Spleen (tissue), 11 donors: ENCODE results near the gene C11orf65. TPM values are rescaled to one million over a fixed set of nuclear protein-coding genes. Genes with fewer than 3 reads are reported as not detected.
A peak's percentile ranks its signal among the peaks of the same experiment; 100 is the strongest.
"Not testable (repeated sequence)": the region's sequence is repeated elsewhere in the genome, so short reads cannot be mapped to it uniquely, and the experiment has no call there.

Source experiments
- DNase-seq: peaks from one replicate; pipeline ENCODE4 v3.0.0-alpha.2; 2020
- H3K27ac ChIP-seq, 8 donors: fragments of 200-600 bp; sonication (generic) in 7 of 8; 1 replicate in 4 of 8; 2 replicates in 4 of 8; pipeline versions ENCODE4 v1.5.0 to v1.8.0; 2016 to 2021; ENCODE audit warnings: inconsistent platforms in 4 of 8, mild to moderate bottlenecking in 4 of 8, moderate library complexity in 1 of 8
- H3K27me3 ChIP-seq, 7 donors: fragments of 200-600 bp; sonication (generic) in 6 of 7; replicated peaks in 1 of 7; 1 replicate in 4 of 7; 2 replicates in 3 of 7; pipeline versions ENCODE4 v1.5.0 to v1.8.0; 2016 to 2021; ENCODE audit warnings: inconsistent platforms in 3 of 7, mild to moderate bottlenecking in 1 of 7
- H3K36me3 ChIP-seq, 6 donors: fragments of 200-600 bp; sonication (generic) in 5 of 6; 1 replicate in 4 of 6; 2 replicates in 2 of 6; pipeline versions ENCODE4 v1.5.0 to v1.8.0; 2016 to 2021; ENCODE audit warnings: inconsistent platforms in 2 of 6
- H3K4me1 ChIP-seq, 6 donors: fragments of 200-600 bp; sonication (generic) in 5 of 6; 1 replicate in 3 of 6; 2 replicates in 3 of 6; pipeline versions ENCODE4 v1.5.0 to v1.8.0; 2016 to 2021; ENCODE audit warnings: inconsistent platforms in 3 of 6
- H3K4me3 ChIP-seq, 8 donors: fragments of 200-600 bp; sonication (generic) in 7 of 8; 1 replicate in 4 of 8; 2 replicates in 4 of 8; pipeline versions ENCODE4 v1.5.0 to v1.8.0; 2016 to 2021; ENCODE audit warnings: inconsistent platforms in 4 of 8, mild to moderate bottlenecking in 4 of 8, moderate library complexity in 2 of 8
- H3K9me3 ChIP-seq, 8 donors: fragments of 200-600 bp; sonication (generic) in 7 of 8; 1 replicate in 4 of 8; 2 replicates in 4 of 8; pipeline versions ENCODE4 v1.5.0 to v1.8.0; 2016 to 2021; ENCODE audit warnings: inconsistent platforms in 4 of 8
- CTCF ChIP-seq, 11 experiments: fragments of 200-600 bp in 7 of 11; fragments of 450-650 bp in 4 of 11; sonication (generic) in 4 of 11; IDR thresholded peaks in 8 of 11; conservative IDR thresholded peaks in 3 of 11; 1 replicate in 7 of 11; 2 replicates in 4 of 11; pipeline versions ENCODE4 v1.4.0 to v1.8.0; 2016 to 2021; ENCODE audit warnings: antibody characterized with exemption in 11 of 11, inconsistent platforms in 4 of 11, mild to moderate bottlenecking in 1 of 11
- POLR2A ChIP-seq, 3 donors: fragments of 450-650 bp; IDR thresholded peaks; one replicate each; pipeline ENCODE4 v1.5.1; 2017; ENCODE audit warnings: antibody characterized with exemption in 3 of 3, mild to moderate bottlenecking in 1 of 3
- POLR2AphosphoS5 ChIP-seq, 3 donors: sonication (generic); formaldehyde crosslinking; IDR thresholded peaks; one replicate each; pipeline ENCODE4 v1.5.1; 2017; ENCODE audit warnings: antibody characterized with exemption in 3 of 3
- WGBS, 5 donors: extraction: QIAGEN DNeasy Blood & Tissue Kit in 3 of 5; methylation state at CpG; one replicate each; pipeline versions ENCODE4 v1.1.5 to v1.1.7; 2013 to 2018; 5-methylcytosine and 5-hydroxymethylcytosine counted together
- intact Hi-C: fragments of 100-400 bp; cut with DNase I; formaldehyde crosslinking; loops from one replicate; pipeline ENCODE4 v1.15.0; 2023; ENCODE audit warnings: low total_unique reads
- polyA plus RNA-seq, 3 donors: library from polyadenylated mRNA; stranded (reverse); fragments of 200-250 nt; gene quantifications; one replicate each; pipeline ENCODE4 v1.2.1, GENCODE V29; 2013
- total RNA-seq, 7 donors: library from RNA; depleted of rRNA in 3 of 7; stranded (reverse); fragments of >200 nt in 3 of 7; fragmentation: NEBNext Ultra II Directional in 4 of 7; extraction: Animal tissue kit (Norgen Biotek cat#: 25700) in 4 of 7; gene quantifications; one replicate each; pipeline versions ENCODE4 v1.1.0 to v1.2.1, GENCODE V29; 2016 to 2021
- donor health status: healthy with polysubstance abuse.
- donor health status: DM: no; HTN: no; CAD: no; lungs with moderate emphysema.
- donor health status: DM: no; HTN: no; CAD: no.
- donor health status: Bipolar disorder and iron deficiency.
- donor health status: healthy.
- donor health status: DM: no; HTN: no; CAD: no.
- donor health status: DM: yes; HTN: yes; CAD: no.

The C11orf65 gene
- total and polyA plus RNA-seq, 10 donors: 0.22 to 1.0 (median 0.59) TPM; not detected in 1

- Histone ChIP-seq H3K4me3 (no peak overlapping the region), H3K27ac (no peak overlapping the region), H3K36me3 (no peaks in the 10 kb centered on the region), H3K4me1 (no peaks in the 10 kb centered on the region), H3K27me3 (no peaks in the 10 kb centered on the region), H3K9me3 (peaks cover 0 to 18% (median 3%) of the 10 kb centered on the region in 8 donors)
- intact Hi-C loops: no loop called here
- DNase-seq: no peak
- TF ChIP-seq CTCF (IDR thresholded peaks at IDR 0.05 in 8 of 11, conservative IDR thresholded peaks at IDR 0.05 in 3 of 11): no peak
These were observed 34.5 kb downstream of the C11orf65 start for GRCh38 chr11:108432783-108433182.

GRCh38 chr11:108431997-108432396 lies 35.3 kb downstream of the C11orf65 start:
- no peak overlapping the region for H3K4me3 ChIP-seq
- intact Hi-C loops: no loop called here
- H3K9me3 ChIP-seq: peaks cover 0 to 16% (median 3%) of the 10 kb centered on the region in 8 donors
- no peak for TF ChIP-seq POLR2A (IDR thresholded peaks at IDR 0.05)
- TF ChIP-seq CTCF (IDR thresholded peaks at IDR 0.05 in 8 of 11, conservative IDR thresholded peaks at IDR 0.05 in 3 of 11): no peak
- TF ChIP-seq POLR2AphosphoS5 (IDR thresholded peaks at IDR 0.05): no peak
- H3K36me3 ChIP-seq: no peaks in the 10 kb centered on the region
- no peak for DNase-seq
- no peak overlapping the region for H3K27ac ChIP-seq
- no peaks in the 10 kb centered on the region for H3K27me3 ChIP-seq
- 76 to 96% (median 89%) methylated on average over 1 of the region's 1 CpG for WGBS, 5 donors
- no peaks in the 10 kb centered on the region for H3K4me1 ChIP-seq

GRCh38 chr11:108431370-108431769 lies 36.0 kb downstream of the C11orf65 start:
- DNase-seq: no peak
- intact Hi-C loops: no loop called here
- H3K36me3 ChIP-seq: no peaks in the 10 kb centered on the region
- TF ChIP-seq POLR2AphosphoS5 (IDR thresholded peaks at IDR 0.05) (no peak), POLR2A (IDR thresholded peaks at IDR 0.05) (no peak), CTCF (IDR thresholded peaks at IDR 0.05 in 8 of 11, conservative IDR thresholded peaks at IDR 0.05 in 3 of 11) (no peak)
- 91 to 97% (median 95%) methylated on average over 1 of the region's 1 CpG for WGBS, 5 donors
- peaks cover 0 to 17% (median 8%) of the 10 kb centered on the region in 8 donors for H3K9me3 ChIP-seq
- no peaks in the 10 kb centered on the region for H3K27me3 ChIP-seq
- no peak overlapping the region for H3K27ac ChIP-seq
- H3K4me3 ChIP-seq: no peak overlapping the region
- no peaks in the 10 kb centered on the region for H3K4me1 ChIP-seq

GRCh38 chr11:108417551-108417950 lies 49.8 kb downstream of the C11orf65 start:
- H3K4me3 ChIP-seq, H3K36me3 ChIP-seq, H3K27ac ChIP-seq, DNase-seq, intact Hi-C loops, H3K4me1 ChIP-seq, H3K27me3 ChIP-seq: not testable (repeated sequence)
- WGBS, 5 donors: 72 to 86% (median 74%) methylated on average over 2 of the region's 2 CpGs
- peaks cover 0 to 21% (median 14%) of the 10 kb centered on the region in 8 donors for H3K9me3 ChIP-seq
- TF ChIP-seq CTCF (IDR thresholded peaks at IDR 0.05 in 8 of 11, conservative IDR thresholded peaks at IDR 0.05 in 3 of 11): peak in 4 of 11 experiments; percentile 18 to 34 (median 28)
